Esophagus (tissue), 2 donors: ENCODE data around the gene ANO3. TPM values are rescaled to one million over a fixed set of nuclear protein-coding genes. Genes with fewer than 3 reads are reported as not detected.
"Not testable (repeated sequence)": the region's sequence is repeated elsewhere in the genome, so short reads cannot be mapped to it uniquely, and the experiment has no call there.

Source experiments
- H3K27ac ChIP-seq, 2 donors: one replicate each; pipeline ENCODE4 v1.5.1; 2013; ENCODE audit warnings: low read depth in 2 of 2, mild to moderate bottlenecking in 2 of 2, inconsistent platforms in 1 of 2, low read length in 1 of 2, moderate library complexity in 1 of 2
- H3K27me3 ChIP-seq, 2 donors: one replicate each; pipeline ENCODE4 v1.6.1; 2013; ENCODE audit warnings: low read length in 2 of 2, control low read depth in 1 of 2, mild to moderate bottlenecking in 1 of 2; ENCODE audit not compliant: insufficient read depth in 2 of 2, control insufficient read depth in 1 of 2
- H3K36me3 ChIP-seq, 2 donors: one replicate each; pipeline ENCODE4 v1.6.1; 2013; ENCODE audit warnings: low read length in 1 of 2; ENCODE audit not compliant: control insufficient read depth in 2 of 2, insufficient read depth in 2 of 2
- H3K4me1 ChIP-seq, 2 donors: one replicate each; pipeline ENCODE4 v1.6.1; 2013; ENCODE audit warnings: low read length in 1 of 2; ENCODE audit not compliant: control insufficient read depth in 2 of 2, insufficient read depth in 2 of 2
- H3K4me3 ChIP-seq, 2 donors: one replicate each; pipeline ENCODE4 v1.5.1; 2013; ENCODE audit warnings: low read length in 2 of 2, mild to moderate bottlenecking in 2 of 2, low read depth in 1 of 2, moderate library complexity in 1 of 2
- H3K9me3 ChIP-seq, 2 donors: one replicate each; pipeline ENCODE4 v1.6.1; 2013; ENCODE audit warnings: mild to moderate bottlenecking in 2 of 2, low read depth in 1 of 2, low read length in 1 of 2, moderate library complexity in 1 of 2; ENCODE audit not compliant: control insufficient read depth in 2 of 2, insufficient read depth in 1 of 2
- WGBS, 2 donors: extraction: QIAGEN DNeasy Blood & Tissue Kit; methylation state at CpG; one replicate each; pipeline ENCODE4 v1.1.7; 2013; 5-methylcytosine and 5-hydroxymethylcytosine counted together
- polyA plus RNA-seq, 2 donors: library from polyadenylated mRNA; stranded (reverse); fragments of 200-250 nt; gene quantifications; one replicate each; pipeline ENCODE4 v1.2.3, GENCODE V29; 2013
- donor health status: healthy with polysubstance abuse.
- donor health status: Bipolar disorder and iron deficiency.

ANO3 gene
- polyA plus RNA-seq, 2 donors = 0.01 TPM; not detected in 1

DNA sequence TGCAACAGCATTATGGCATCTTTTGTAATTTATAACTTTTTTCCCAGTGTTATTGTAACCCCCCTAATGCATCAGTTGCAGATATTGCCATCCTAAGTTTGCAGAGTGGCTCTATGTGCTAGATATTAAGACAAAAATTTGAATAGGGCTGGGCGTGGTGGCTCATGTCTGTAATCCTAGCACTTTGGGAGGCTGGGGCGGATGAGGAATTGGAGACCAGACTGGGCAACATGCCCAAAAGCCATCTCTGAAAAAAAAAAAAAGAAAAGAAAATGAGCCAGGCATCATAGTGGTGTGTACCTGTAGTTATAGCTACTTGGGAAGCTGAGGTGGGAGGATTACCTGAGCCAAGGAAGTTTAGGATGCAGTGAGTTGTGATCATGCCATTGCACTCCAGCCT, 290.3 kb downstream of the ANO3 start:
- Histone ChIP-seq H3K27me3 (no peaks in the 10 kb centered on the region), H3K27ac (no peak overlapping the region), H3K4me1 (no peaks in the 10 kb centered on the region), H3K4me3 (no peak overlapping the region), H3K36me3 (no peaks in the 10 kb centered on the region), H3K9me3 (no peaks in the 10 kb centered on the region)
- 71 to 75% methylated on average over 2 of the region's 2 CpGs for WGBS, 2 donors

DNA sequence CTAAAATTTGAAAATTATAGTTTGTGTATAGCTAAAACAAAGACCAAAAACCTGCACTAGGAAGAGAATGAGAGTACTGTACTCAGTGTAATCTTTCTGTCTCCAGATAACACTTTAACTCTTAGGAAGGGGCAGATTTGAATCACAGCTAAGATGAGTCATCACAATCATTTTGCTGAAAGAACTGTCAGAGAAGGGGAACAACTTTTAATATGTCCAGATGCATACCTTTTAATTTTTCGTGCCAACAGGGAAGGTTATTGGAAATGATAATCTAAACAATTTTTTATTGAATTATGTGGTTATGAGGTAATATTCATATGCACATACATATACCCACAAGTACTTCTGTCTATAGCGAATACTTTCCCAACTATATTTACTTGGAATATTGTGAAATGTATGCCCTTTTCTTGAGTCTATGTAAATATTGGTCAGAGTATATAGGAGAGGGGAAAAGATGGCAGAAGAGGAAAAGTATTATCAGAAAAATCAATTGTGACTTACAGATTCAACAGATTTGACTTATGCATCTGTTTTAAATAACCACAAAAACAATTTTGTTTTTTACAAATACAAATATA, 291.2 kb downstream of the ANO3 start:
- Histone ChIP-seq H3K27ac (no peak overlapping the region), H3K36me3 (no peaks in the 10 kb centered on the region), H3K9me3 (no peaks in the 10 kb centered on the region), H3K4me3 (no peak overlapping the region), H3K4me1 (no peaks in the 10 kb centered on the region), H3K27me3 (no peaks in the 10 kb centered on the region)
- 41 to 65% methylated on average over 2 of the region's 2 CpGs for WGBS, 2 donors

DNA sequence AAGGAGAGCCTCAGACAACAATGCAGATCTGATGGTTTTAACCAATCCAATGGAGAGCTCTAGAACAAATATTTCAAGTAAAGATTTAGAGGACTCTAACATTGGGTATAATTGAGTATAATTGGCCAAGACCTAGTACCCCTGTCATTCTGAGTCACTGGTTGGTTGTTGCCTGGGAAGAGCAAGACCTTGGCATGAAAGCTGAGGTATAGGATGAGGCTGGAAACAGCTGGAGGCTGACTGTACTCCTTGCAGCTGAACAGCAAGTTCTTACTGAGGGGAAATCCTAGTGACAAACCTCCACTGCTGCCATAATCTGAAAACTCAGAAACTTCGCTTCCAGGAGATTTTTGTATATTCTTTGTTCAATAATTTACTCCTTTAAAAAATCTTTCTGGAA, 294.4 kb downstream of the ANO3 start:
- Histone ChIP-seq H3K4me3 (no peak overlapping the region), H3K9me3 (no peaks in the 10 kb centered on the region), H3K27ac (no peak overlapping the region), H3K4me1 (no peaks in the 10 kb centered on the region), H3K27me3 (no peaks in the 10 kb centered on the region), H3K36me3 (no peaks in the 10 kb centered on the region)
- 90% methylated on average over 1 of the region's 1 CpG for WGBS, 2 donors

DNA sequence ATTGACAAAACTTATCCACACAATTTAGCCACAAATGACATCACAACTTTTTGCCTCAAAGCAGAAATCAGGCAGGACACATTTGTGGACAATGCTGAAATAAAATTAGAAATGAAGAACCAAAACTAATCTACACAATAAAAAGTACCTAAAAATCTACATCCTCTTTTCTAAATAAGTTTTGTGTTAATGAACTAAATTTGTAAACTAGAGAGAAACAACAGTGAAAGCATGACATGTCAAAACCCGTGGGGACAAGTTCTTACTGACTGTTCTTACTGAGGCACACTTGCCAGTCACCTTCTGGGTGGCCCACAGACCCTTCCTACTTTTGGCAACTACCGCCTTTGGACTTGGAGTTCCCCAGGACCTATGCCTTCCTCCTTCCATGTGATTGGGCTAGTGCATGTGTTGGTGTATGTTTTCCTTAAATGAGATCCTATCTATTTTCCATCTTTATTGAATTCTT, 300.8 kb downstream of the ANO3 start:
- no peaks in the 10 kb centered on the region for H3K27me3 ChIP-seq
- no peak overlapping the region for H3K27ac ChIP-seq
- no peaks in the 10 kb centered on the region for H3K36me3 ChIP-seq
- WGBS, 2 donors = 32 to 55% methylated on average over 2 of the region's 2 CpGs
- H3K4me1 ChIP-seq = no peaks in the 10 kb centered on the region
- H3K9me3 ChIP-seq = no peaks in the 10 kb centered on the region
- H3K4me3 ChIP-seq = no peak overlapping the region

DNA sequence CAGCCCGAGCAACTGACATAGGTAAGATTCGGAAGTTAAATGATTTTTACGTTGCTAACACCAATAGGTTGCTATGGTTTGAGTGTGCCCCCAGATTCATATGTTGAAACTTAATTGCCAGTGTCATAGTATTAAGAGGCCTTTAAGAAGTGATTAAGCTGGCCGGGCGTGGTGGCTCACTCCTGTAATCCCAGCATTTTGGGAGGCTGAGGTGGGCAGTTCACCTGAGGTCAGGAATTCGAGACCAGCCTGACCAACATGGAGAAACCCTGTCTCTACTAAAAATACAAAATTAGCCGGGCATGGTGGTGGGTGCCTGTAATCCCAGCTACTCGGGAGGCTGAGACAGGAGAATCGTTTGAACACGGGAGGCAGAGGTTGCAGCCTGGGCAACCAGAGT, 311.4 kb downstream of the ANO3 start:
- not testable (repeated sequence) for H3K36me3 ChIP-seq, H3K4me3 ChIP-seq, H3K9me3 ChIP-seq, H3K27ac ChIP-seq, H3K4me1 ChIP-seq, H3K27me3 ChIP-seq
- WGBS, 2 donors = 90 to 92% methylated on average over 10 of the region's 10 CpGs

DNA sequence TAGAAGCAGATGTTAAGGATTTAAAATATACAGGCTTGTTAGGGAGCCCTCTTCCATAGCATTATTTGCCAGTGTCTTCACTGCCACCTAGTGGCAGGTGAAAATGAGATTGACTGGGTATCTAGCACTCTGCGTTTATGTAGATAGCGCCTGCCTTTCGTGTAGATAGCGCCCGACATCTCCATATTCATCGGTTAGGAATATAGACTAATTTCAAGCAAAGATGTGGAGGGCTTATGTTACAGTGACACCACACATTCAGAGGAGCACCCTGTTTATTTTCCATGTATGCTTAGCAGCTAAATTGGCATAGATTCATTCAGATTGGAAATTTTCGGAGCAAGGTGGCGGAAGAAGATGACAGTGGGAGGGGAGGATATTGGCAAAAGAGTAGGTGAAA, 318.0 kb downstream of the ANO3 start:
- Histone ChIP-seq H3K4me1 (no peaks in the 10 kb centered on the region), H3K4me3 (no peak overlapping the region), H3K36me3 (no peaks in the 10 kb centered on the region), H3K27me3 (no peaks in the 10 kb centered on the region), H3K9me3 (no peaks in the 10 kb centered on the region), H3K27ac (no peak overlapping the region)
- WGBS, 2 donors = 33 to 35% methylated on average over 8 of the region's 8 CpGs

DNA sequence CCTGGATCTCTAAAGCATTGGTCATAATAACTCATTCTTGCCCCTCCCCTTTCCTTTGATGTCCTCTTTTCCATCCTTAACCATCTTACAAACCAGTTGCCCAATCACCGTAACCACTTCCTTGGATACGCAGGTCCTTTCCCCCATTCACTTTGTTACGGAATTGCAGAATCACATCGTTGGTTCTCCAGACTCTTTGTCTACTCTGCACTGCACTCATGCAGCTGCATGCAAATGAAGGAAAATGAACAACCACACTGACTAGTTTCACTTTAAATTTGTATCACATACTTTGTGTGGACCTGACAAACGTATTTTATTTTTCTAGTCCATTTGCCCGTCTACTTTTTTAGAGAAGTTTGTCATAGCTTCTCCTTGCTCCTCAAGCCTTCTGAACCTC, 320.0 kb downstream of the ANO3 start:
- no peaks in the 10 kb centered on the region for H3K36me3 ChIP-seq
- H3K4me1 ChIP-seq = no peaks in the 10 kb centered on the region
- H3K27ac ChIP-seq = no peak overlapping the region
- H3K27me3 ChIP-seq = no peaks in the 10 kb centered on the region
- 81 to 84% methylated on average over 6 of the region's 6 CpGs for WGBS, 2 donors
- no peaks in the 10 kb centered on the region for H3K9me3 ChIP-seq
- no peak overlapping the region for H3K4me3 ChIP-seq

DNA sequence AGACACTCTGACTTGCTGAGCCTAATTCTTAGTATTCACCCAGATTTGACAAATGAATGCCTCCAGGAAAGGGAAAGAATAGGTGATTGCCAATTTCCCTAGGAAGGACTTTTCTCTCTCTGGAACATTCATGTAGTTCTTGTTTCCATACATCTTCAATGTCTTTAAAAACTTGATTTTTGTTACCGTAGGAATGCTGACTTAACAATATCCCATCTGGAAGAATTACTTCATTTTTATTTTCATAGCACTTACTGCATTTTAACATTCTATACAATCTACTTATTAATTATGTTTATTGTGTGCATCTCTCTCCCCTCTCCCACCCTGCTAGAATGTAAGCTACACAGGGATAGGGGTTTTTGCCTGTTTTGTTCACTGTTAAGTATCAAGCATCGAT, 323.4 kb downstream of the ANO3 start:
- H3K4me1 ChIP-seq = no peaks in the 10 kb centered on the region
- H3K27ac ChIP-seq = no peak overlapping the region
- no peak overlapping the region for H3K4me3 ChIP-seq
- no peaks in the 10 kb centered on the region for H3K27me3 ChIP-seq
- WGBS, 2 donors = 87 to 89% methylated on average over 2 of the region's 2 CpGs
- no peaks in the 10 kb centered on the region for H3K36me3 ChIP-seq
- no peaks in the 10 kb centered on the region for H3K9me3 ChIP-seq

DNA sequence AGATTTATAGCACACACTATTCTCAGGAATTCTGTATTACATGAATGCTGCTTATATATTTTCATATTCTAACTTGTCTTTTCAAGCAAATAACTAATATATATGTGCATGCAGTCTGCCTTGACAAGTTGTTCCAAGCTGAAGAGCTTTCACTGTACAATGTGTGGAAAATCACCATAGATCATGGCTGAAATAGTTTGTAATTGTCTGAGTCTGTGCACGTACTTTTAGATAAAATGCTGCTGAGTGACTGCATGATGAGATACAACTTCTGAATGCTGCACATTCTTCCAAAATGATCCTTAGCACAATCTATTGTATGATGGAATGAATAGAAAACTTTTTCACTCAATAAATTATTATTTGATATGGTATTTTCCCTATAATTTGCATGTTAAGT, 331.0 kb downstream of the ANO3 start:
- WGBS, 2 donors = 76 to 81% methylated on average over 1 of the region's 1 CpG

DNA sequence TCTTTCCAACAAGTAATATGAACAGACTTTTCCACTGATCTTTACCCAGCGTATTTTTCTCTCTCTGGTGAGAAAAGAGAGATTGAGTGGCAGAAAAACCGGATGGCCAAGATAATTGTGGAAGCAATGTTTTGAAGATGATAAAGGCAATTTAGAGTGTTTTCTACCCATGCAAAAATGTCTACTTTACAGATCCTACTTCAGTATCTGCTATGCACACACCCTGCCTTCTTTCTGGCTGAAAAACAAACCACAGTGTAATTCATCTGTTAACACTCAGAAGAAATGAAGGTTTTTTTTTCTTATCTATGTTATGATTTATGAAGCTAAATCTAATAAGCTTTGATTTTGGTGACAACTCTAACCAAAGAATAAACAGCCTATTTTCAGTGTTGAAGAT, 333.1 kb downstream of the ANO3 start:
- no peaks in the 10 kb centered on the region for H3K36me3 ChIP-seq
- WGBS, 2 donors = 36 to 43% methylated on average over 2 of the region's 2 CpGs
- H3K27ac ChIP-seq = no peak overlapping the region
- no peaks in the 10 kb centered on the region for H3K4me1 ChIP-seq
- H3K9me3 ChIP-seq = no peaks in the 10 kb centered on the region
- no peak overlapping the region for H3K4me3 ChIP-seq
- H3K27me3 ChIP-seq = no peaks in the 10 kb centered on the region

More for the DNA sequence above, 331.0 kb downstream of the ANO3 start:
- H3K27ac ChIP-seq = no peak overlapping the region
- H3K4me1 ChIP-seq = no peaks in the 10 kb centered on the region
- no peaks in the 10 kb centered on the region for H3K9me3 ChIP-seq
- H3K27me3 ChIP-seq = no peaks in the 10 kb centered on the region
- no peak overlapping the region for H3K4me3 ChIP-seq
- H3K36me3 ChIP-seq = no peaks in the 10 kb centered on the region
